AG04449 (cell line): ENCODE data around the gene THADA.

Source experiments
- CTCF ChIA-PET: fragments of 350-600 bp; formaldehyde crosslinking; extraction: SDS; loops from one replicate; lab custom pipeline; 2021; ENCODE audit warnings: antibody characterized with exemption; lab: Yijun Ruan, JAX
- POLR2A ChIA-PET: fragments of 400-600, 350-600 bp; formaldehyde crosslinking; extraction: SDS; loops from one replicate; lab custom pipeline; 2020; ENCODE audit warnings: antibody characterized with exemption, inconsistent platforms; lab: Yijun Ruan, JAX
- DNase-seq: peaks from one replicate; pipeline ENCODE4 v3.0.0-alpha.2; 2010; ENCODE audit warnings: low read depth, low spot score
- H3K4me3 ChIP-seq: 2 replicates; pipeline ENCODE4 v1.5.1; 2011; ENCODE audit warnings: low read depth, mild to moderate bottlenecking, control low read depth, low read length
- CTCF ChIP-seq: IDR thresholded peaks from one replicate; pipeline ENCODE4 v1.5.1; 2011; ENCODE audit warnings: mild to moderate bottlenecking, moderate library complexity, low read length, control low read depth, inconsistent platforms; ENCODE audit not compliant: insufficient read depth; ENCODE audit errors: missing control alignments

Gene THADA

GRCh38 chr2:43612944-43613343 lies 17.1 kb upstream of the THADA start:
- DNase-seq, result no peak
- CTCF ChIA-PET, result interaction anchor here (0.6 to 5.8 kb wide), 14 partner anchors 8 to 789 kb away, joined by 3 to 58 read pairs (median 4); partner anchors contain the start of gene THADA
- no peak for TF ChIP-seq CTCF
- no peak overlapping the region for H3K4me3 ChIP-seq
- POLR2A ChIA-PET, result no interaction called here

- TF ChIP-seq CTCF, result peak; percentile 79
- ChIA-PET CTCF (interaction anchor here (0.6 to 5.8 kb wide), 15 partner anchors 7 to 784 kb away, joined by 3 to 58 read pairs (median 4); partner anchors contain the start of gene THADA), POLR2A (no interaction called here)
- H3K4me3 ChIP-seq, result no peak overlapping the region
- no peak for DNase-seq
Observed at GRCh38 chr2:43611987-43612894, 16.4 kb upstream of the THADA start.

GRCh38 chr2:43610361-43610760 lies 14.5 kb upstream of the THADA start:
- POLR2A ChIA-PET, result interaction anchor here (0.7 kb wide), 1 partner anchor 237 kb away, joined by 3 read pairs; no protein-coding TSS in a partner anchor
- no peak for DNase-seq
- CTCF ChIA-PET, result interaction anchor here (0.6 to 5.8 kb wide), 13 partner anchors 12 to 797 kb away, joined by 3 to 58 read pairs (median 4); partner anchors contain the start of gene THADA
- TF ChIP-seq CTCF, result no peak
- no peak overlapping the region for H3K4me3 ChIP-seq

- no peak overlapping the region for H3K4me3 ChIP-seq
- TF ChIP-seq CTCF, result peak; percentile 56
- ChIA-PET POLR2A (no interaction called here), CTCF (interaction anchor here (0.6 to 5.8 kb wide), 20 partner anchors 10 to 796 kb away, joined by 3 to 58 read pairs (median 4); partner anchors contain the start of genes DYNC2LI1 and THADA)
- no peak for DNase-seq
Observed at GRCh38 chr2:43609290-43609918, 13.6 kb upstream of the THADA start.

GRCh38 chr2:43605851-43606250 lies 10.0 kb upstream of the THADA start:
- CTCF ChIA-PET, result interaction anchor here (0.8 to 2.7 kb wide), 16 partner anchors 10 to 783 kb away, joined by 3 to 24 read pairs (median 4); partner anchors contain the start of gene THADA
- no peak for TF ChIP-seq CTCF
- no peak for DNase-seq
- POLR2A ChIA-PET, result interaction anchor here (1.7 kb wide), 1 partner anchor 10 kb away, joined by 4 read pairs; the partner anchor contains the start of gene THADA
- no peak overlapping the region for H3K4me3 ChIP-seq
